Mucosa of stomach (tissue), 1 donor: ENCODE results near the gene ADH5.
A peak's percentile ranks its signal among the peaks of the same experiment; 100 is the strongest.
"Not testable (repeated sequence)": the region's sequence is repeated elsewhere in the genome, so short reads cannot be mapped to it uniquely, and the experiment has no call there.

ENCODE experiments used
- H3K27me3 ChIP-seq: one replicate; pipeline ENCODE4 v1.7.0; 2013; ENCODE audit warnings: mild to moderate bottlenecking, low read length; ENCODE audit not compliant: control insufficient read depth, insufficient read depth
- H3K36me3 ChIP-seq: one replicate; pipeline ENCODE4 v1.7.0; 2013; ENCODE audit warnings: low read length; ENCODE audit not compliant: control insufficient read depth, insufficient read depth
- H3K4me1 ChIP-seq: one replicate; pipeline ENCODE4 v1.7.0; 2013; ENCODE audit warnings: mild to moderate bottlenecking, low read length; ENCODE audit not compliant: control insufficient read depth, insufficient read depth
- H3K4me3 ChIP-seq: one replicate; pipeline ENCODE4 v1.7.0; 2013; ENCODE audit warnings: low read length
- H3K9ac ChIP-seq: one replicate; pipeline ENCODE4 v1.7.0; 2013; ENCODE audit warnings: mild to moderate bottlenecking, low read length, moderate library complexity
- H3K9me3 ChIP-seq: one replicate; pipeline ENCODE4 v1.7.0; 2013; ENCODE audit warnings: mild to moderate bottlenecking, low read length, moderate library complexity; ENCODE audit not compliant: control insufficient read depth
- donor health status: Pancreatic carcinoma.

Gene ADH5

GRCh38 chr4:99088481-99089365, at the start of gene ADH5:
Gene ADH5, minus strand, starts transcription at chr4:99088788. Its CDS starts 88 bp downstream, at chr4:99088700.
- Histone ChIP-seq H3K9ac (peak within 1 kb of the TSS; percentile 72), H3K4me1 (peaks cover 6% of the 10 kb centered on the region), H3K4me3 (peak within 1 kb of the TSS; percentile 72), H3K27me3 (no peaks in the 10 kb centered on the region), H3K9me3 (no peaks in the 10 kb centered on the region), H3K36me3 (peaks cover 5% of the 10 kb centered on the region)

- Histone ChIP-seq H3K4me1 (peaks cover 3% of the 10 kb centered on the region), H3K27me3 (no peaks in the 10 kb centered on the region), H3K9ac (no peak overlapping the region), H3K9me3 (no peaks in the 10 kb centered on the region), H3K36me3 (no peaks in the 10 kb centered on the region), H3K4me3 (no peak overlapping the region)
Measured at GRCh38 chr4:99136329-99136728, 47.7 kb upstream of the ADH5 start.

- Histone ChIP-seq H3K36me3 (no peaks in the 10 kb centered on the region), H3K9me3 (no peaks in the 10 kb centered on the region), H3K27me3 (no peaks in the 10 kb centered on the region), H3K4me1 (peaks cover 3% of the 10 kb centered on the region), H3K9ac (no peak overlapping the region), H3K4me3 (no peak overlapping the region)
Measured at GRCh38 chr4:99135541-99136162, 47.1 kb upstream of the ADH5 start.

- Histone ChIP-seq H3K36me3 (no peaks in the 10 kb centered on the region), H3K4me1 (peaks cover 3% of the 10 kb centered on the region), H3K9ac (no peak overlapping the region), H3K4me3 (no peak overlapping the region), H3K9me3 (no peaks in the 10 kb centered on the region), H3K27me3 (no peaks in the 10 kb centered on the region)
Measured at GRCh38 chr4:99134586-99134985, 46.0 kb upstream of the ADH5 start.

- H3K4me1 ChIP-seq: peaks cover 3% of the 10 kb centered on the region
- no peaks in the 10 kb centered on the region for H3K27me3 ChIP-seq
- H3K9me3 ChIP-seq: no peaks in the 10 kb centered on the region
- H3K9ac ChIP-seq: no peak overlapping the region
- H3K4me3 ChIP-seq: no peak overlapping the region
- no peaks in the 10 kb centered on the region for H3K36me3 ChIP-seq
Measured at GRCh38 chr4:99131378-99131777, 42.8 kb upstream of the ADH5 start.

- Histone ChIP-seq H3K4me3 (no peak overlapping the region), H3K36me3 (no peaks in the 10 kb centered on the region), H3K27me3 (no peaks in the 10 kb centered on the region), H3K9ac (no peak overlapping the region), H3K4me1 (peaks cover under 1% of the 10 kb centered on the region), H3K9me3 (no peaks in the 10 kb centered on the region)
Measured at GRCh38 chr4:99126376-99126775, 37.8 kb upstream of the ADH5 start.

- Histone ChIP-seq H3K27me3 (no peaks in the 10 kb centered on the region), H3K4me3 (no peak overlapping the region), H3K36me3 (no peaks in the 10 kb centered on the region), H3K9me3 (no peaks in the 10 kb centered on the region), H3K4me1 (no peaks in the 10 kb centered on the region), H3K9ac (no peak overlapping the region)
Measured at GRCh38 chr4:99121008-99121407, 32.4 kb upstream of the ADH5 start.

- Histone ChIP-seq H3K4me1 (no peaks in the 10 kb centered on the region), H3K36me3 (no peaks in the 10 kb centered on the region), H3K27me3 (no peaks in the 10 kb centered on the region), H3K4me3 (no peak overlapping the region), H3K9me3 (no peaks in the 10 kb centered on the region), H3K9ac (no peak overlapping the region)
Measured at GRCh38 chr4:99120501-99120900, 31.9 kb upstream of the ADH5 start.

- Histone ChIP-seq H3K27me3 (no peaks in the 10 kb centered on the region), H3K9ac (no peak overlapping the region)
Measured at GRCh38 chr4:99117876-99118693, 29.5 kb upstream of the ADH5 start.

GRCh38 chr4:99117122-99117841, 28.7 kb upstream of the ADH5 start:
- not testable (repeated sequence) for H3K36me3 ChIP-seq, H3K4me1 ChIP-seq, H3K9ac ChIP-seq, H3K9me3 ChIP-seq, H3K27me3 ChIP-seq, H3K4me3 ChIP-seq

More at GRCh38 chr4:99117876-99118693, 29.5 kb upstream of the ADH5 start:
- no peaks in the 10 kb centered on the region for H3K36me3 ChIP-seq
- H3K4me1 ChIP-seq: no peaks in the 10 kb centered on the region
- H3K9me3 ChIP-seq: no peaks in the 10 kb centered on the region
- no peak overlapping the region for H3K4me3 ChIP-seq

GRCh38 chr4:99109286-99109685, 20.7 kb upstream of the ADH5 start:
- H3K36me3 ChIP-seq, H3K4me1 ChIP-seq, H3K27me3 ChIP-seq, H3K9me3 ChIP-seq, H3K9ac ChIP-seq, H3K4me3 ChIP-seq: not testable (repeated sequence)
